ENCODE results near the gene KCNIP4.

Gene KCNIP4

DNA sequence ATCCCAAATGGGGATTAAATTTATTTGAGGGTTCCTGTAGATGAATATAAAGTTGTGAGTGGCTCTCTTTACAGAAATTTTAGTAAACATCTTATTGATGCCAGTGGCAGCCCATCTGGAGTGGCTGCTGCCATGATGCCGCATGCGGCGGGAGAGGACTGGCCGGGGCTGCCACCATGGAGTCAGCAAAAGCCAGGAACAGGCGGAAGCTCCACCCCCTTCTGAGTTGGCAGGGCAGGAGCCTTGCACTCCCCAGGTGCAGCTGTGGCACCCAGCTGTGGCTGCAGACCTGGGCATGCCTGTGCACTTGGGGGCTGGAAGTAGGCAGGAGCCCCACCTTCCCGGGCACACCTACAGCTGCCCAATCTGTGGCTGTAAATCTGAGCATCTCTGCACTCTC lies 92.3 kb downstream of the KCNIP4 start:
- WGBS, result 72% methylated on average over 6 of the region's 6 CpGs

DNA sequence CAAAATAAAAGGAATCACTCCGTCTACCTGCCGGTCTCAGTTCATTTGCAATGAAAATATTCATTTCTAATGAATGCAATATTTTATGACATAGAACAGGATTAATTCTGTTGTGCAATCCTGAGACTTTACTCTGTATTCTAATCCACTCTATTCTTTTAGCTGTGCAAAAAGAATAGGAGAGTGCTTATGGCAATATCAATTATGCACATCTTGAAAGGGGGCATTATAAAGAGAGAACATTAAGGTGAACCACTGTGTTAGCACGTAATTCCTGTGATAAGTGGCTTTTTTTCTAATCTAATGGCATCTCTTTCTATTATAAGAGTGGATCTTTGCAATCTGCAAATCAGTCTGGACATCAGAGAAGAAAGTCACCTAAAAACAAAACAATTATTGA lies 99.5 kb downstream of the KCNIP4 start:
- H3K4me3 ChIP-seq (ENCODE audit: low read length), result no peak overlapping the region
- no peaks in the 10 kb centered on the region for H3K27me3 ChIP-seq (ENCODE audit: insufficient read depth, low read length)
- H3K9ac ChIP-seq (ENCODE audit: low read depth, low read length), result no peak overlapping the region
- H3K27ac ChIP-seq (ENCODE audit: low read depth, low read length), result no peak overlapping the region
- no peaks in the 10 kb centered on the region for H3K36me3 ChIP-seq (ENCODE audit: insufficient read depth, low read length)
- 0 out of 2 replicates have a peak, but pooled peaks cover 8% of the 10 kb centered on the region for H3K4me1 ChIP-seq (ENCODE audit: insufficient read depth, low read length)
- H3K9me3 ChIP-seq (ENCODE audit: insufficient read depth, low read depth, low read length), result no peaks in the 10 kb centered on the region
- 96% methylated on average over 3 of the region's 3 CpGs for WGBS

More for the DNA sequence above, 92.3 kb downstream of the KCNIP4 start:
- Histone ChIP-seq H3K36me3 (ENCODE audit: insufficient read depth, low read length) (no peaks in the 10 kb centered on the region), H3K27me3 (ENCODE audit: insufficient read depth, low read length) (no peaks in the 10 kb centered on the region), H3K4me1 (ENCODE audit: insufficient read depth, low read length) (no peaks in the 10 kb centered on the region), H3K4me3 (ENCODE audit: low read length) (no peak overlapping the region), H3K27ac (ENCODE audit: low read depth, low read length) (no peak overlapping the region), H3K9ac (ENCODE audit: low read depth, low read length) (no peak overlapping the region), H3K9me3 (ENCODE audit: insufficient read depth, low read depth, low read length) (0 out of 2 replicates have a peak, but pooled peaks cover 15% of the 10 kb centered on the region)

DNA sequence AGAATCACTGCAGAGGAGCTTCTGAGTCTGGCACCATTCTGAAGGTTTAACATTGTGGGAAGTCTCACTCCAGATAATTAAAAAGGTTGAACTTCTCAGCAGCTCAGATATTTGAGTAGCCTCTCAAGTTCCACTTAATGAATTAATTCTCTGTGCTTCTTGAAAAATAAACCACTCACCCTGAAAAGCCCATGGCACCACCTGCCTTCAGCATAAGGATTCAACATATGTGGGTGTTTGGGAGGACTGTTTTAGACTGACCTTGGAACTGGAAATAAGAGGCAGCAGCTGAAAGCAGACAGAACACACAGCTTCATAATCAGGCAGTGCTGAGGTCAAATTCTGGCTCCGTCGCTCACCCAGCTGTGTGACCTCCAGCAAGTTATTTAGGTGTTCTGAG lies 100.6 kb downstream of the KCNIP4 start:
- WGBS, result 89% methylated on average over 2 of the region's 2 CpGs
- no peaks in the 10 kb centered on the region for H3K36me3 ChIP-seq (ENCODE audit: insufficient read depth, low read length)

DNA sequence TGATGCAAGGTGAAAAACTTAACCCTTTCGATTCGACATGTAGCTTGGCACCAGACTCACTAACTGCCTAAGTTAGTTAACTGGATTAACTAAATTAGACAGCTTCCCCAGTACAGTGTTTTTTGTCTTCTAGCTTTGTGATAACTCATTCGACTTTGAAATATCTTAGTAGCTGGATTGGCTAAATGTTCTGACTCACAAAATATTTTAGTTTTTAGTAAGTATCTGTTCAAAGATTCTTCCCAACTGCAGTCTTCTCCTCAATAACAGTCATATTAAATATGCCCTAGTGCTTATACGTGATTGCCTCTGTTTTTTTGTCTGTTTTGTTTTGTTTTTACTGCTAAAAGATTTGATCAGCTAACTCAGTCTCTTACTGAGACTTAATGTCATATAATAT lies 102.9 kb downstream of the KCNIP4 start:
- WGBS, result 91% methylated on average over 2 of the region's 4 CpGs
- no peaks in the 10 kb centered on the region for H3K9me3 ChIP-seq (ENCODE audit: insufficient read depth, low read depth, low read length)
- H3K4me1 ChIP-seq (ENCODE audit: insufficient read depth, low read length), result 0 out of 2 replicates have a peak, but pooled peaks cover 8% of the 10 kb centered on the region
- no peaks in the 10 kb centered on the region for H3K27me3 ChIP-seq (ENCODE audit: insufficient read depth, low read length)
- H3K9ac ChIP-seq (ENCODE audit: low read depth, low read length), result no peak overlapping the region
- H3K4me3 ChIP-seq (ENCODE audit: low read length), result no peak overlapping the region
- no peak overlapping the region for H3K27ac ChIP-seq (ENCODE audit: low read depth, low read length)
- no peaks in the 10 kb centered on the region for H3K36me3 ChIP-seq (ENCODE audit: insufficient read depth, low read length)

More for the DNA sequence above, 100.6 kb downstream of the KCNIP4 start:
- Histone ChIP-seq H3K27ac (ENCODE audit: low read depth, low read length) (no peak overlapping the region), H3K4me1 (ENCODE audit: insufficient read depth, low read length) (0 out of 2 replicates have a peak, but pooled peaks cover 8% of the 10 kb centered on the region), H3K9ac (ENCODE audit: low read depth, low read length) (no peak overlapping the region), H3K4me3 (ENCODE audit: low read length) (no peak overlapping the region), H3K9me3 (ENCODE audit: insufficient read depth, low read depth, low read length) (no peaks in the 10 kb centered on the region), H3K27me3 (ENCODE audit: insufficient read depth, low read length) (no peaks in the 10 kb centered on the region)

DNA sequence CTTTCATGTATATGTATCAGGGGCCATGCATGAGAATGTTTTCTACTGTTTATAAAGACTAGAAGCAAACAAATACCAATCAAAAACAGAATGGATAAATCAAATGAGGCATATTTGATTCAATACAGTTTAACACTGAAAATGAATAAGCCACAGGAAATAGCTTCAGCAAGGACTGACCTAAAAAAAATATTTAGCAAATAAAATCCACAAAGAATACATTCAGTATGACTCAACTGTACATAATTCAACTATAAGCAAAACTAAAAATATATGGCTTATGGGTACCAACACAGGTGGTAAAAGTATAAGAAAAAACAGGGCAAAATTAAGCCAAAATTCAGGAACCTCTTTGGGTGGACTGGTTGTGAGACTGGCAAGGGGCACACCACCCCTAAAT lies 112.9 kb downstream of the KCNIP4 start:
- no peaks in the 10 kb centered on the region for H3K27me3 ChIP-seq (ENCODE audit: insufficient read depth, low read length)
- no peak overlapping the region for H3K27ac ChIP-seq (ENCODE audit: low read depth, low read length)
- no peaks in the 10 kb centered on the region; the same call in 1 of the 2 replicates for H3K9me3 ChIP-seq (ENCODE audit: insufficient read depth, low read depth, low read length)
- H3K4me1 ChIP-seq (ENCODE audit: insufficient read depth, low read length), result no peaks in the 10 kb centered on the region
- H3K36me3 ChIP-seq (ENCODE audit: insufficient read depth, low read length), result no peaks in the 10 kb centered on the region
- no peak overlapping the region for H3K4me3 ChIP-seq (ENCODE audit: low read length)
- no peak overlapping the region for H3K9ac ChIP-seq (ENCODE audit: low read depth, low read length)

DNA sequence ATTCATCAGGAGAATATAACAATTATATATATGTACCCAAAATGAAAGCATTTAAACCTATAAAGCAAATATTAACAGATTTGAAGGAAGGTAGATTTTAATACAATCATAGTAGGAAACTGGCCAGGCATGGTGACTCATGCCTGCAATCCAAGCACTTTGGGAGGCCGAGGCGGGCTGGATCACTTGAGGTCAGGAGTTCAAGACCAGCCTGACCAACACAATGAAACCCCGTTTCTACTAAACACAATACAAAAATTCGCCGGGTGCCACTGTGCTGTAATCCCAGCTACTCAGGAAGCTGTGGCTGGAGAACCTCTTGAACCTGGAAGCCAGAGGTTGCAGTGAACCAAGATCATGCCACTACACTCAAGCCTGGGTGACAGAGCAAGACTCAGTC lies 118.3 kb downstream of the KCNIP4 start:
- H3K27me3 ChIP-seq (ENCODE audit: insufficient read depth, low read length), result no peaks in the 10 kb centered on the region
- H3K4me3 ChIP-seq (ENCODE audit: low read length), result no peak overlapping the region
- no peak overlapping the region for H3K9ac ChIP-seq (ENCODE audit: low read depth, low read length)
- H3K9me3 ChIP-seq (ENCODE audit: insufficient read depth, low read depth, low read length), result no peaks in the 10 kb centered on the region; the same call in 1 of the 2 replicates
- no peak overlapping the region for H3K27ac ChIP-seq (ENCODE audit: low read depth, low read length)
- 95% methylated on average over 5 of the region's 5 CpGs for WGBS
- H3K36me3 ChIP-seq (ENCODE audit: insufficient read depth, low read length), result no peaks in the 10 kb centered on the region
- no peaks in the 10 kb centered on the region for H3K4me1 ChIP-seq (ENCODE audit: insufficient read depth, low read length)

DNA sequence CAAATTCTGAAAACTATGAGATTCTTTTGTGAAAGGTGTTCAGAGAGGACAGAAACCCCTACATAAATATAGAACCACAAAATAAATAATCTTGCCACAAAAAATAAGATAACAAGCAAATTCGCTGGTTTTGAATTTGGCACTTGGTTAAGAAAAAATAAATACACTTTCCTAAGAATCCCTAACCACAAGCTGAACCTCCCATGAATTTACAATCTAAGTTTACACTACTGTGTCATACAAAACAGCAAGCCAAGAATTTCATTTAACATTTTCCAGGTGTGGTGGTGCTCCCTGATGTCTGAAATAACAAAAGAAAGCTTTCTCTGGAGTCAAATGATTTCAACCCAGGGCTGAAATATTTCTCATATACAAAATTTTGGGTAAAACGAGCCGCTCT lies 121.0 kb downstream of the KCNIP4 start:
- H3K4me3 ChIP-seq (ENCODE audit: low read length), result no peak overlapping the region

DNA sequence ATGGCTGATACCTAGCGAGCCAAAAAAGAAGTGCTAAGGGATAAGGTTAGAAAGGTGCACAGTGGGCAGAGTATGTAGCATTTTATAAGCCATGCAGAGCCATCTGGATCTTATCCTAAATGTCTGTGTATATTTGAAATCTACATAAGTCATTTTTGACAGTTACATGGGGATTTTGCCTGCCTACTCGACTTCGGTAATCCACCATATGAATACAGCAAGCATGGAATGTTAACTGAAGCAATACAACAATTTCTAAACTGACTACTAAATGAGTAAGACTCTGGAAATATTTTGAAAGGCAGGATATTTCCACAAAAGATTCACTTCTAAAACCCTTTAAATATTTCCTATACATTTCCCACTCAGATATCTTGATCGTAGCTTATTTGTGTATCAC lies 122.5 kb downstream of the KCNIP4 start:
- no peak overlapping the region for H3K27ac ChIP-seq (ENCODE audit: low read depth, low read length)
- 96% methylated on average over 2 of the region's 4 CpGs for WGBS
- H3K4me1 ChIP-seq (ENCODE audit: insufficient read depth, low read length), result no peaks in the 10 kb centered on the region
- H3K4me3 ChIP-seq (ENCODE audit: low read length), result no peak overlapping the region
- no peak overlapping the region for H3K9ac ChIP-seq (ENCODE audit: low read depth, low read length)
- H3K27me3 ChIP-seq (ENCODE audit: insufficient read depth, low read length), result no peaks in the 10 kb centered on the region
- no peaks in the 10 kb centered on the region for H3K36me3 ChIP-seq (ENCODE audit: insufficient read depth, low read length)
- no peaks in the 10 kb centered on the region for H3K9me3 ChIP-seq (ENCODE audit: insufficient read depth, low read depth, low read length)

More for the DNA sequence above, 121.0 kb downstream of the KCNIP4 start:
- no peak overlapping the region for H3K27ac ChIP-seq (ENCODE audit: low read depth, low read length)
- H3K9ac ChIP-seq (ENCODE audit: low read depth, low read length), result no peak overlapping the region
- H3K27me3 ChIP-seq (ENCODE audit: insufficient read depth, low read length), result no peaks in the 10 kb centered on the region
- WGBS, result 97% methylated on average over 3 of the region's 3 CpGs
- H3K4me1 ChIP-seq (ENCODE audit: insufficient read depth, low read length), result no peaks in the 10 kb centered on the region
- no peaks in the 10 kb centered on the region for H3K36me3 ChIP-seq (ENCODE audit: insufficient read depth, low read length)
- H3K9me3 ChIP-seq (ENCODE audit: insufficient read depth, low read depth, low read length), result no peaks in the 10 kb centered on the region; the same call in 1 of the 2 replicates

DNA sequence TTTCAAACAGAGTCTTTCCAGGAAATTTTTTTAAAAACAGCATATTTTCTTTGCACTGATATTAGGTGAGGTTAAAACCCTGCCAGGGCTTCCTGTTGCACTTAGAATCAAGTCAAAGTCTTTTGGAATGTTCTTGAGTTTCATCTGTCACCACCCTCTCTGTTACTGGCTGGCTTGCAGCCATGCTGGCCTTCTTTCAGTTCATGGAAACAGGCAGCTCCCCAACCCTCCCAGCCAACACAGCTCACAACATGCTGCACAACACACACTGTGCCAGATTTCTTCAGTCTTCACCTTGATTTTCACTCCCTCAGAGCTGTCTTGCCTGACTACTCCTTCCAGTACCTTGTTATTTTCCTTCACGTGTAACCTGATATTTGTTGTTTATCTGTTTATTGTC lies 129.5 kb downstream of the KCNIP4 start:
- no peak overlapping the region for H3K9ac ChIP-seq (ENCODE audit: low read depth, low read length)

DNA sequence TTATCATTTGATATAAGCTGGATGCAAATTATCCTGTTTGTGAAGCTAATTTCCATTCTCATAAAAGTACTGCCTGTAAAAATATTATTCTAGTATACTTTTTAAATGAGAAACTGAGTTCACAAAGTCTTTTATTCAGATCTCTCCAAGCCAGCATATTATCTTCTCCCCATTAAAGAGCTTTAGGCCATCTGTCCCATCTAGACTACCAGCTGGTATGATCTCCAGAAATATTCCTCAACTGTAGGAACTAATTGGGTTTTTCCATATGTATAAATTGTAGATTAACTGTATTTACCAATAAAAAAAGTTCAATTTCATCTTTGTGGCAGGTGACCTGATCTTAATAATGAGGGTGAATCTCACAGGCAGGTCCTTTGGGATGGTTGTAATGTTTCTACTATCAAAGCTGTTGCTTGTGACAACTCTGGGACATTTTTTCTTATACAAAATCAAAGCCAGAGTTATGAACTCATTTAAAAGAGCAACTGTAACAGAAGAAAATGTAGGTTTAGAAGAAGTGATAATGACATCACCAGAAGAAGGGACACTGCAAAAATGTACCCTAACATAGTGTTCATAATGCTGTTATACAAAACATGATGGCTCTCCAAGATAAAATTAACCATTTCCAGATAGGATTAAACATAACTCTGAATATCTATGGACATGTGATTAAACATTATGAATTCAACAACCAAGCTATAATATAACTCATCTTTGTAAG lies 132.8 kb downstream of the KCNIP4 start:
- H3K36me3 ChIP-seq (ENCODE audit: insufficient read depth, low read length), result no peaks in the 10 kb centered on the region
- H3K9ac ChIP-seq (ENCODE audit: low read depth, low read length), result no peak overlapping the region
- no peaks in the 10 kb centered on the region for H3K4me1 ChIP-seq (ENCODE audit: insufficient read depth, low read length)
- peaks cover 18% of the 10 kb centered on the region for H3K9me3 ChIP-seq (ENCODE audit: insufficient read depth, low read depth, low read length)
- no peaks in the 10 kb centered on the region for H3K27me3 ChIP-seq (ENCODE audit: insufficient read depth, low read length)
- no peak overlapping the region for H3K27ac ChIP-seq (ENCODE audit: low read depth, low read length)
- no peak overlapping the region for H3K4me3 ChIP-seq (ENCODE audit: low read length)

More for the DNA sequence above, 129.5 kb downstream of the KCNIP4 start:
- no peaks in the 10 kb centered on the region for H3K36me3 ChIP-seq (ENCODE audit: insufficient read depth, low read length)
- no CpG with 5 or more reads among the region's 1 CpG for WGBS
- no peak overlapping the region for H3K4me3 ChIP-seq (ENCODE audit: low read length)
- no peaks in the 10 kb centered on the region for H3K27me3 ChIP-seq (ENCODE audit: insufficient read depth, low read length)
- H3K9me3 ChIP-seq (ENCODE audit: insufficient read depth, low read depth, low read length), result peaks cover 18% of the 10 kb centered on the region
- H3K4me1 ChIP-seq (ENCODE audit: insufficient read depth, low read length), result no peaks in the 10 kb centered on the region
- H3K27ac ChIP-seq (ENCODE audit: low read depth, low read length), result no peak overlapping the region

DNA sequence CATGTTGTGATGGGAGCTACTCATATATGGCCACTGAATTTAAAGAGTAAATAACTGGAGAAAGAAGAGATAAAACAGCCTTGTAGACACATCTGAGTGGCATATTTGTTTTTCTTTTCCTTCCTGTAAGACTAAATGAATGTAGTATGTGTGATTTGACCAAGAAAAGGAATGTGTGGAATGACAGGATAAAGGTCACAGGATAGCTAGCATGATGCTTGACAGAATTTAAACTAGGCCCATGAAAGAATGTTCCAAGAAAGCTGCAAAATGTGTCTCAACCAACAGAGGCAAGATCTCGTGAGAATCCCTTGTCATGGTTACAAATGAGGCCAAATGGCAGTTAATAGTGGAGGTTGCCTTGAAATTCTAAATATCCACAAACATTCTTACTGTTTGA lies 137.0 kb downstream of the KCNIP4 start:
- Histone ChIP-seq H3K9me3 (ENCODE audit: insufficient read depth, low read depth, low read length) (peaks cover 2% of the 10 kb centered on the region; the same call in 1 of the 2 replicates), H3K27me3 (ENCODE audit: insufficient read depth, low read length) (no peaks in the 10 kb centered on the region), H3K4me3 (ENCODE audit: low read length) (no peak overlapping the region), H3K9ac (ENCODE audit: low read depth, low read length) (no peak overlapping the region), H3K36me3 (ENCODE audit: insufficient read depth, low read length) (no peaks in the 10 kb centered on the region), H3K27ac (ENCODE audit: low read depth, low read length) (no peak overlapping the region), H3K4me1 (ENCODE audit: insufficient read depth, low read length) (no peaks in the 10 kb centered on the region)
- 91% methylated on average over 1 of the region's 1 CpG for WGBS

DNA sequence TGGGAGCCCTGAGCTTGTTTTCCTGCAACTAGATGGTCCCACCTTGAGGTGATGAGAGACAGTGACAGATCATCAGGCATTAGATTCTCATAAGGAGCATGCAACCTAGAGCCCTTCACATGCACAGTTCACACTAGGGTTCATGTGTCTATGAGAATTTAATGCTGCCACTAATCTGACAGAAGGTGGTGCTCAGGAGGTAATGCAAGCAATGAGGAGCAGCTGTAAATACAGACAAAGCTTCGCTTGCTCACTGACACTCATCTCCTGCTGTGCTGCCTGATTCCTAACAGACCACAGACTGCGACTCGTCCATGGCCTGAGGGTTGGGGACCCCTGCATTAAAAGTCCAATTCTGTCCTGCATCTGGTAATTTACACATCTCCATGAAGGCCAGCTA lies 141.6 kb downstream of the KCNIP4 start:
- Histone ChIP-seq H3K36me3 (ENCODE audit: insufficient read depth, low read length) (no peaks in the 10 kb centered on the region), H3K27me3 (ENCODE audit: insufficient read depth, low read length) (no peaks in the 10 kb centered on the region)

More for the DNA sequence above, 141.6 kb downstream of the KCNIP4 start:
- H3K4me1 ChIP-seq (ENCODE audit: insufficient read depth, low read length), result no peaks in the 10 kb centered on the region
- H3K4me3 ChIP-seq (ENCODE audit: low read length), result no peak overlapping the region
- no peaks in the 10 kb centered on the region for H3K9me3 ChIP-seq (ENCODE audit: insufficient read depth, low read depth, low read length)
- H3K27ac ChIP-seq (ENCODE audit: low read depth, low read length), result no peak overlapping the region
- WGBS, result 85% methylated on average over 3 of the region's 3 CpGs
- H3K9ac ChIP-seq (ENCODE audit: low read depth, low read length), result no peak overlapping the region

Data from HUES64 (cell line).